Peyer's patch (tissue), 4 donors: ENCODE data around the gene SLC5A6. TPM values are rescaled to one million over a fixed set of nuclear protein-coding genes. Genes with fewer than 3 reads are reported as not detected.

Experiments used
- DNase-seq, 3 donors: peaks; one replicate each; pipeline ENCODE4 v3.0.0-alpha.2; 2017 to 2019
- H3K27ac ChIP-seq, 4 donors: fragments of 200-600 bp; sonication (generic); one replicate each; pipeline ENCODE4 v1.5.1; 2016 to 2019
- H3K27me3 ChIP-seq, 2 donors: fragments of 200-600 bp; sonication (generic); one replicate each; pipeline ENCODE4 v1.5.1; 2019
- H3K36me3 ChIP-seq, 3 donors: fragments of 200-600 bp; sonication (generic); one replicate each; pipeline ENCODE4 v1.5.1; 2016 to 2019
- H3K4me1 ChIP-seq, 4 donors: fragments of 200-600 bp; sonication (generic); one replicate each; pipeline ENCODE4 v1.5.1; 2016 to 2019
- H3K4me3 ChIP-seq, 4 donors: fragments of 200-600 bp; sonication (generic); 1 replicate in 3 of 4; 2 replicates in 1 of 4; pipeline ENCODE4 v1.5.1; 2016 to 2019; ENCODE audit warnings: mild to moderate bottlenecking in 1 of 4
- H3K9me3 ChIP-seq, 4 donors: fragments of 200-600 bp; sonication (generic); one replicate each; pipeline ENCODE4 v1.5.1; 2016 to 2019; ENCODE audit warnings: mild to moderate bottlenecking in 1 of 4
- POLR2A ChIP-seq, 2 donors: fragments of 450-650 bp; IDR thresholded peaks; one replicate each; pipeline ENCODE4 v1.5.1; 2017; ENCODE audit warnings: antibody characterized with exemption in 2 of 2, mild to moderate bottlenecking in 2 of 2, moderate library complexity in 2 of 2
- total RNA-seq, 4 donors: library from RNA; depleted of rRNA; stranded (reverse); fragments of >200 nt; gene quantifications; one replicate each; pipeline ENCODE4 v1.1.0, GENCODE V29; 2016
- TF ChIP-seq, protein P1 (sequence below), 6 experiments: fragments of 450-650 bp in 4 of 6; fragments of 200-600 bp in 2 of 6; sonication (generic) in 1 of 6; IDR thresholded peaks; one replicate each; pipeline ENCODE4 v1.5.1; 2017 to 2019; ENCODE audit warnings: antibody characterized with exemption in 6 of 6, mild to moderate bottlenecking in 3 of 6, moderate library complexity in 1 of 6

The SLC5A6 gene
- total RNA-seq, 4 donors from 2014 or later: 42.3 to 78.4 (median 65.8) TPM

GRCh38 chr2:27209621-27210401 is 2.3 kb downstream of the SLC5A6 start:
- DNase-seq: peak in 1 of 3 donors; percentile 55
- H3K9me3 ChIP-seq: no peaks in the 10 kb centered on the region
- H3K36me3 ChIP-seq: peaks cover 0 to 34% (median 0%) of the 10 kb centered on the region in 3 donors
- peak overlapping the region in 1 of 4 donors; percentile 10 for H3K4me3 ChIP-seq
- peaks cover 0 to 20% (median 6%) of the 10 kb centered on the region in 4 donors for H3K4me1 ChIP-seq
- peak overlapping the region in 2 of 4 donors; percentile 30 to 76 for H3K27ac ChIP-seq
- TF ChIP-seq, protein P1, sequence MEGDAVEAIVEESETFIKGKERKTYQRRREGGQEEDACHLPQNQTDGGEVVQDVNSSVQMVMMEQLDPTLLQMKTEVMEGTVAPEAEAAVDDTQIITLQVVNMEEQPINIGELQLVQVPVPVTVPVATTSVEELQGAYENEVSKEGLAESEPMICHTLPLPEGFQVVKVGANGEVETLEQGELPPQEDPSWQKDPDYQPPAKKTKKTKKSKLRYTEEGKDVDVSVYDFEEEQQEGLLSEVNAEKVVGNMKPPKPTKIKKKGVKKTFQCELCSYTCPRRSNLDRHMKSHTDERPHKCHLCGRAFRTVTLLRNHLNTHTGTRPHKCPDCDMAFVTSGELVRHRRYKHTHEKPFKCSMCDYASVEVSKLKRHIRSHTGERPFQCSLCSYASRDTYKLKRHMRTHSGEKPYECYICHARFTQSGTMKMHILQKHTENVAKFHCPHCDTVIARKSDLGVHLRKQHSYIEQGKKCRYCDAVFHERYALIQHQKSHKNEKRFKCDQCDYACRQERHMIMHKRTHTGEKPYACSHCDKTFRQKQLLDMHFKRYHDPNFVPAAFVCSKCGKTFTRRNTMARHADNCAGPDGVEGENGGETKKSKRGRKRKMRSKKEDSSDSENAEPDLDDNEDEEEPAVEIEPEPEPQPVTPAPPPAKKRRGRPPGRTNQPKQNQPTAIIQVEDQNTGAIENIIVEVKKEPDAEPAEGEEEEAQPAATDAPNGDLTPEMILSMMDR (IDR thresholded peaks at IDR 0.05): peak in 2 of 6 experiments; percentile 36 to 40
- no peak for TF ChIP-seq POLR2A (IDR thresholded peaks at IDR 0.05)
- no peaks in the 10 kb centered on the region for H3K27me3 ChIP-seq

DNA sequence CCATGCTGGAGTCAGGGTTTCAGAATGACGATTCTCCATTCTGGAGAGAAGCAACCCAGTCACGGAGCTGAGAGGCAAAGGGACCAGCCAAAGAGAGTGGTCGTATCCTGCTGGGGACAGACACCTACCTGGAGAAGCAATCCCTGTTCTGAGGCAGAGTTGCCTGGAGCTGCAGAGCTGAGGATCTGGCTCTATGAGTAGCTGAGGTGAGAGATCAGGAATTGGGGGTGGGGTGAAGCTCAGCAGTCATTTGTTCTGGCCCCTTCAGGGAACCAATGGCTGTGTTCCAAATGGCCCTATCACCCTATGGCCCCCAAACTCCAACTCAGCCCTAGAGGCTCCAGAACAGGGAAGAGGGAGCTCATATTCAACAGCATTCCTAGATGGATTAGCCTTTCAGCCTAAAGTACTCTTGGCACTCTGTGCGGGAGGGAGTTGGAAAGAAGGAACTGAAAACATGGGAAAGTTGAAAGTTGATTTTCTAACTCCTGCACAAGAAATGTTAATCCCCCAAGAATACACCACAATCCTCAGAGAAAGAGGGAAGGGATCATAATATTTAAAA is 3.5 kb downstream of the SLC5A6 start:
- no peaks in the 10 kb centered on the region for H3K27me3 ChIP-seq
- peaks cover 0 to 47% (median 0%) of the 10 kb centered on the region in 3 donors for H3K36me3 ChIP-seq
- no peaks in the 10 kb centered on the region for H3K9me3 ChIP-seq
- no peak for TF ChIP-seq POLR2A (IDR thresholded peaks at IDR 0.05)
- TF ChIP-seq, protein P1 (IDR thresholded peaks at IDR 0.05): no peak
- H3K27ac ChIP-seq: no peak overlapping the region
- no peak overlapping the region for H3K4me3 ChIP-seq
- DNase-seq: peak in 1 of 3 donors; percentile 8
- H3K4me1 ChIP-seq: peaks cover 0 to 16% (median 6%) of the 10 kb centered on the region in 4 donors

- Histone ChIP-seq H3K36me3 (peaks cover 0 to 62% (median 0%) of the 10 kb centered on the region in 3 donors), H3K27me3 (no peaks in the 10 kb centered on the region), H3K9me3 (no peaks in the 10 kb centered on the region), H3K27ac (no peak overlapping the region), H3K4me3 (no peak overlapping the region), H3K4me1 (peaks cover 0 to 8% (median 2%) of the 10 kb centered on the region in 4 donors)
- TF ChIP-seq, protein P1 (IDR thresholded peaks at IDR 0.05): no peak
- no peak for TF ChIP-seq POLR2A (IDR thresholded peaks at IDR 0.05)
- no peak for DNase-seq
Measured at GRCh38 chr2:27206346-27206745, 5.7 kb downstream of the SLC5A6 start.

- TF ChIP-seq, protein P1 (IDR thresholded peaks at IDR 0.05): no peak
- no peak for TF ChIP-seq POLR2A (IDR thresholded peaks at IDR 0.05)
- Histone ChIP-seq H3K36me3 (peaks cover 0 to 73% (median 0%) of the 10 kb centered on the region in 3 donors), H3K27me3 (no peaks in the 10 kb centered on the region), H3K4me1 (no peaks in the 10 kb centered on the region), H3K9me3 (no peaks in the 10 kb centered on the region), H3K4me3 (no peak overlapping the region), H3K27ac (no peak overlapping the region)
- DNase-seq: peak in 1 of 3 donors; percentile 28
Measured at GRCh38 chr2:27205206-27205605, 6.9 kb downstream of the SLC5A6 start.

- no peaks in the 10 kb centered on the region for H3K27me3 ChIP-seq
Measured at GRCh38 chr2:27204566-27204965, 7.5 kb downstream of the SLC5A6 start.

More at GRCh38 chr2:27204566-27204965, 7.5 kb downstream of the SLC5A6 start:
- DNase-seq: peak in 1 of 3 donors; percentile 17
- Histone ChIP-seq H3K27ac (no peak overlapping the region), H3K36me3 (peaks cover 0 to 77% (median 0%) of the 10 kb centered on the region in 3 donors), H3K9me3 (no peaks in the 10 kb centered on the region), H3K4me3 (no peak overlapping the region), H3K4me1 (no peaks in the 10 kb centered on the region)
- TF ChIP-seq, protein P1 (IDR thresholded peaks at IDR 0.05): no peak
- TF ChIP-seq POLR2A (IDR thresholded peaks at IDR 0.05): no peak
